Measurements from ENCODE around the gene NETO2.

GRCh38 chr16:47160422-47160821 is 16.7 kb upstream of the NETO2 start:
- TF ChIP-seq, protein P1, sequence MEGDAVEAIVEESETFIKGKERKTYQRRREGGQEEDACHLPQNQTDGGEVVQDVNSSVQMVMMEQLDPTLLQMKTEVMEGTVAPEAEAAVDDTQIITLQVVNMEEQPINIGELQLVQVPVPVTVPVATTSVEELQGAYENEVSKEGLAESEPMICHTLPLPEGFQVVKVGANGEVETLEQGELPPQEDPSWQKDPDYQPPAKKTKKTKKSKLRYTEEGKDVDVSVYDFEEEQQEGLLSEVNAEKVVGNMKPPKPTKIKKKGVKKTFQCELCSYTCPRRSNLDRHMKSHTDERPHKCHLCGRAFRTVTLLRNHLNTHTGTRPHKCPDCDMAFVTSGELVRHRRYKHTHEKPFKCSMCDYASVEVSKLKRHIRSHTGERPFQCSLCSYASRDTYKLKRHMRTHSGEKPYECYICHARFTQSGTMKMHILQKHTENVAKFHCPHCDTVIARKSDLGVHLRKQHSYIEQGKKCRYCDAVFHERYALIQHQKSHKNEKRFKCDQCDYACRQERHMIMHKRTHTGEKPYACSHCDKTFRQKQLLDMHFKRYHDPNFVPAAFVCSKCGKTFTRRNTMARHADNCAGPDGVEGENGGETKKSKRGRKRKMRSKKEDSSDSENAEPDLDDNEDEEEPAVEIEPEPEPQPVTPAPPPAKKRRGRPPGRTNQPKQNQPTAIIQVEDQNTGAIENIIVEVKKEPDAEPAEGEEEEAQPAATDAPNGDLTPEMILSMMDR (IDR thresholded peaks at IDR 0.05; ENCODE audit: low read depth, low read length, missing input control) = no peak
- TF ChIP-seq RAD21 (IDR thresholded peaks at IDR 0.05) = no peak
- no peak for TF ChIP-seq SP1 (IDR thresholded peaks at IDR 0.05)
